ENCODE measurements around the gene HDHD2. TPM values are rescaled to one million over a fixed set of nuclear protein-coding genes. Genes with fewer than 3 reads are reported as not detected.

Gene HDHD2
- total and polyA plus RNA-seq, 2 of the 13 experiments (the other 11 are each of a cell fraction or from before 2014, with no cell fraction given): 10.2 to 34.7 TPM

DNA sequence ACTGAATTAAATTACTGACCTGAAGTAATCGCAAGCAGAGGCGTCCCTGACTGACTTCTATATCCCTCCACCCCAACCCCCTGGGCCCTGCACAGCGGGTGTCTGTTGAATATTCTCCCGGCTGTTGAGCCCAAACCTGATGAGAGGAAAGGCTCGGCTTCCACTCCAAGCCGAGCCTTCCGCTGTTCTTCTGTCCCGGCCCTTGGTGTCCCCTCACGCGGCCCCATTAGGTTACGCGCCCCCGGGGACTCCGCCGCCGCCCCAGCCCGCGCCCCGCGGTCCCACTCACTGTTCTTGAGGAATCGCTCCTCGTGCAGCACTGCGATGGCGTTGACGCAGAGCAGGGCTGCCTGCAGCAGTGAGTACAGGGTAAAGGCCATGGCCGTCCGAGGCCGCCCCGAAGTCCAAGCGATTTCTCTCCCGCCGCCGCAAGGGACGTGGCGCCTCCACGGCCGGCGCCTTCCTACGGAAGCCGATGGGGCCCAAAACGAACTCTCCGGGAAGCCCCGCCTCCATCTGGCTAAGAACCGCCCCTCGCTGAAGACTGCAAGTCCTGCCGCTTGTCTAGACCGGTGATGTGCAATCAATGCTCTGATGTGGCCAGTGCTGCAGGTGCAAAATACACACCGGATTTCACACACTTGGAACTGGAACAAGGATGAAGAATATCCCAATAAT, 25.7 kb upstream of the HDHD2 start, which contains the start of gene IER3IP1 (continued):
- TF ChIP-seq ZNF292 (CRISPR knock-in tag; IDR thresholded peaks at IDR 0.05; ENCODE audit: borderline replicate concordance, low read depth): 0 out of 2 replicates have a peak, but pooled peaks have one; percentile 41
- TF ChIP-seq ZNF30 (CRISPR knock-in tag; IDR thresholded peaks at IDR 0.05): no peak
- no peak for TF ChIP-seq ZNF879 (CRISPR knock-in tag; IDR thresholded peaks at IDR 0.05)
- peak; percentile 40; the same call in 1 of the 2 replicates for TF ChIP-seq MED13 (CRISPR knock-in tag; IDR thresholded peaks at IDR 0.05)
- peak; percentile 58; the same call in 1 of the 2 replicates for TF ChIP-seq KAT7 (CRISPR knock-in tag; IDR thresholded peaks at IDR 0.05; ENCODE audit: borderline replicate concordance)
- no peak for TF ChIP-seq TCF7L2 (IDR thresholded peaks at IDR 0.05; ENCODE audit: low read depth, low read length)
- no peak for TF ChIP-seq SIN3B (IDR thresholded peaks at IDR 0.05; ENCODE audit: low read length)
- peak; percentile 35; the same call in 1 of the 2 replicates for TF ChIP-seq ZNF362 (CRISPR knock-in tag; IDR thresholded peaks at IDR 0.05; ENCODE audit: borderline replicate concordance)
- TF ChIP-seq, protein P1, sequence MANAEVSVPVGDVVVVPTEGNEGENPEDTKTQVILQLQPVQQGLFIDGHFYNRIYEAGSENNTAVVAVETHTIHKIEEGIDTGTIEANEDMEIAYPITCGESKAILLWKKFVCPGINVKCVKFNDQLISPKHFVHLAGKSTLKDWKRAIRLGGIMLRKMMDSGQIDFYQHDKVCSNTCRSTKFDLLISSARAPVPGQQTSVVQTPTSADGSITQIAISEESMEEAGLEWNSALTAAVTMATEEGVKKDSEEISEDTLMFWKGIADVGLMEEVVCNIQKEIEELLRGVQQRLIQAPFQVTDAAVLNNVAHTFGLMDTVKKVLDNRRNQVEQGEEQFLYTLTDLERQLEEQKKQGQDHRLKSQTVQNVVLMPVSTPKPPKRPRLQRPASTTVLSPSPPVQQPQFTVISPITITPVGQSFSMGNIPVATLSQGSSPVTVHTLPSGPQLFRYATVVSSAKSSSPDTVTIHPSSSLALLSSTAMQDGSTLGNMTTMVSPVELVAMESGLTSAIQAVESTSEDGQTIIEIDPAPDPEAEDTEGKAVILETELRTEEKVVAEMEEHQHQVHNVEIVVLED (CRISPR knock-in tag; IDR thresholded peaks at IDR 0.05; ENCODE audit: borderline replicate concordance): peak; percentile 84
- peak; percentile 50; the same call in 1 of the 2 replicates for TF ChIP-seq ELF3 (CRISPR knock-in tag; IDR thresholded peaks at IDR 0.05)
- TF ChIP-seq ZNF589 (CRISPR knock-in tag; conservative IDR thresholded peaks at IDR 0.05): no peak
- TF ChIP-seq ZNF550 (CRISPR knock-in tag; IDR thresholded peaks at IDR 0.05; ENCODE audit: borderline replicate concordance): no peak
- TF ChIP-seq, protein P2, sequence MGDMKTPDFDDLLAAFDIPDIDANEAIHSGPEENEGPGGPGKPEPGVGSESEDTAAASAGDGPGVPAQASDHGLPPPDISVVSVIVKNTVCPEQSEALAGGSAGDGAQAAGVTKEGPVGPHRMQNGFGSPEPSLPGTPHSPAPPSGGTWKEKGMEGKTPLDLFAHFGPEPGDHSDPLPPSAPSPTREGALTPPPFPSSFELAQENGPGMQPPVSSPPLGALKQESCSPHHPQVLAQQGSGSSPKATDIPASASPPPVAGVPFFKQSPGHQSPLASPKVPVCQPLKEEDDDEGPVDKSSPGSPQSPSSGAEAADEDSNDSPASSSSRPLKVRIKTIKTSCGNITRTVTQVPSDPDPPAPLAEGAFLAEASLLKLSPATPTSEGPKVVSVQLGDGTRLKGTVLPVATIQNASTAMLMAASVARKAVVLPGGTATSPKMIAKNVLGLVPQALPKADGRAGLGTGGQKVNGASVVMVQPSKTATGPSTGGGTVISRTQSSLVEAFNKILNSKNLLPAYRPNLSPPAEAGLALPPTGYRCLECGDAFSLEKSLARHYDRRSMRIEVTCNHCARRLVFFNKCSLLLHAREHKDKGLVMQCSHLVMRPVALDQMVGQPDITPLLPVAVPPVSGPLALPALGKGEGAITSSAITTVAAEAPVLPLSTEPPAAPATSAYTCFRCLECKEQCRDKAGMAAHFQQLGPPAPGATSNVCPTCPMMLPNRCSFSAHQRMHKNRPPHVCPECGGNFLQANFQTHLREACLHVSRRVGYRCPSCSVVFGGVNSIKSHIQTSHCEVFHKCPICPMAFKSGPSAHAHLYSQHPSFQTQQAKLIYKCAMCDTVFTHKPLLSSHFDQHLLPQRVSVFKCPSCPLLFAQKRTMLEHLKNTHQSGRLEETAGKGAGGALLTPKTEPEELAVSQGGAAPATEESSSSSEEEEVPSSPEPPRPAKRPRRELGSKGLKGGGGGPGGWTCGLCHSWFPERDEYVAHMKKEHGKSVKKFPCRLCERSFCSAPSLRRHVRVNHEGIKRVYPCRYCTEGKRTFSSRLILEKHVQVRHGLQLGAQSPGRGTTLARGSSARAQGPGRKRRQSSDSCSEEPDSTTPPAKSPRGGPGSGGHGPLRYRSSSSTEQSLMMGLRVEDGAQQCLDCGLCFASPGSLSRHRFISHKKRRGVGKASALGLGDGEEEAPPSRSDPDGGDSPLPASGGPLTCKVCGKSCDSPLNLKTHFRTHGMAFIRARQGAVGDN (CRISPR knock-in tag; IDR thresholded peaks at IDR 0.05): peak; percentile 93
- 0 out of 2 replicates have a peak, but pooled peaks have one; percentile 15 for TF ChIP-seq ZNF263 (CRISPR knock-in tag; IDR thresholded peaks at IDR 0.05)
- TF ChIP-seq E2F1 (CRISPR knock-in tag; IDR thresholded peaks at IDR 0.05): peak; percentile 86
- TF ChIP-seq ETV5 (CRISPR knock-in tag; IDR thresholded peaks at IDR 0.05; ENCODE audit: borderline replicate concordance): peak; percentile 50
- TF ChIP-seq, protein P3, sequence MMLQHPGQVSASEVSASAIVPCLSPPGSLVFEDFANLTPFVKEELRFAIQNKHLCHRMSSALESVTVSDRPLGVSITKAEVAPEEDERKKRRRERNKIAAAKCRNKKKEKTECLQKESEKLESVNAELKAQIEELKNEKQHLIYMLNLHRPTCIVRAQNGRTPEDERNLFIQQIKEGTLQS (CRISPR knock-in tag; IDR thresholded peaks at IDR 0.05): no peak
- TF ChIP-seq ZMYM2 (CRISPR knock-in tag; IDR thresholded peaks at IDR 0.05): no peak
- no peak for TF ChIP-seq LCORL (IDR thresholded peaks at IDR 0.05)
- no peak for TF ChIP-seq LCORL (CRISPR knock-in tag; IDR thresholded peaks at IDR 0.05)
